ENCODE measurements around the gene FSIP1. TPM values are rescaled to one million over a fixed set of nuclear protein-coding genes. Genes with fewer than 3 reads are reported as not detected.

Gene FSIP1
- total RNA-seq, 4 donors from 2014 or later = 0.38 to 0.91 (median 0.57) TPM; not detected in 1

DNA sequence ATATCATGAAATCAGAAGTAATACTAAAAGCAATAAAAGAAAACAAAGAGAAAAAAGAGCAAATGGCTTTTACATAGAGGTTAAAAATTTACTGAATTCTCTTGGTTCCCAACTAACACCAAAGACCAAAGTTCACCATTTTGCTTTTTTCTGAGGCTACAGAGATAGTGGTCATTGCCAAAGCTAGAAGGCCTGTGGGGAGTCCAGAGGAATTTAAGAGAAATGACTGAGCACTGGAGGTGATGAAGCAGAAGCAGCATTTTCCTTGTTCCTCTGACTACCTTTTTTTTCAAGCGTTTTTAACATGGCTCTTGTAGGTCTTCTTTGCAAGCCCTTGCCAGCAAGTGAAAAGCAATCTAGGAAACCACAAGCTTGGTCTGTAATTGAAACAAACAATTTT, 143.6 kb downstream of the FSIP1 start:
- Histone ChIP-seq H3K27ac (no peak overlapping the region), H3K36me3 (no peaks in the 10 kb centered on the region), H3K4me1 (peaks cover 0 to 21% (median 6%) of the 10 kb centered on the region in 3 donors), H3K4me3 (no peak overlapping the region), H3K27me3 (no peaks in the 10 kb centered on the region), H3K9me3 (no peaks in the 10 kb centered on the region)
- intact Hi-C loops (cut with DNase I) = no loop called here
- 86 to 92% methylated on average over 1 of the region's 1 CpG for WGBS, 2 donors
- TF ChIP-seq, protein P1, sequence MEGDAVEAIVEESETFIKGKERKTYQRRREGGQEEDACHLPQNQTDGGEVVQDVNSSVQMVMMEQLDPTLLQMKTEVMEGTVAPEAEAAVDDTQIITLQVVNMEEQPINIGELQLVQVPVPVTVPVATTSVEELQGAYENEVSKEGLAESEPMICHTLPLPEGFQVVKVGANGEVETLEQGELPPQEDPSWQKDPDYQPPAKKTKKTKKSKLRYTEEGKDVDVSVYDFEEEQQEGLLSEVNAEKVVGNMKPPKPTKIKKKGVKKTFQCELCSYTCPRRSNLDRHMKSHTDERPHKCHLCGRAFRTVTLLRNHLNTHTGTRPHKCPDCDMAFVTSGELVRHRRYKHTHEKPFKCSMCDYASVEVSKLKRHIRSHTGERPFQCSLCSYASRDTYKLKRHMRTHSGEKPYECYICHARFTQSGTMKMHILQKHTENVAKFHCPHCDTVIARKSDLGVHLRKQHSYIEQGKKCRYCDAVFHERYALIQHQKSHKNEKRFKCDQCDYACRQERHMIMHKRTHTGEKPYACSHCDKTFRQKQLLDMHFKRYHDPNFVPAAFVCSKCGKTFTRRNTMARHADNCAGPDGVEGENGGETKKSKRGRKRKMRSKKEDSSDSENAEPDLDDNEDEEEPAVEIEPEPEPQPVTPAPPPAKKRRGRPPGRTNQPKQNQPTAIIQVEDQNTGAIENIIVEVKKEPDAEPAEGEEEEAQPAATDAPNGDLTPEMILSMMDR (IDR thresholded peaks at IDR 0.05) = no peak
- no peak for TF ChIP-seq POLR2A (IDR thresholded peaks at IDR 0.05)
- DNase-seq = no peak

GRCh38 chr15:39638041-39638440, 144.6 kb downstream of the FSIP1 start:
- no peak for DNase-seq
- Histone ChIP-seq H3K9me3 (no peaks in the 10 kb centered on the region), H3K27me3 (no peaks in the 10 kb centered on the region), H3K4me3 (no peak overlapping the region), H3K36me3 (no peaks in the 10 kb centered on the region), H3K27ac (no peak overlapping the region), H3K4me1 (peaks cover 0 to 21% (median 6%) of the 10 kb centered on the region in 3 donors)
- 90 to 93% methylated on average over 1 of the region's 1 CpG for WGBS, 2 donors
- TF ChIP-seq, protein P1 (IDR thresholded peaks at IDR 0.05) = no peak
- no peak for TF ChIP-seq POLR2A (IDR thresholded peaks at IDR 0.05)
- intact Hi-C loops (cut with DNase I) = no loop called here

DNA sequence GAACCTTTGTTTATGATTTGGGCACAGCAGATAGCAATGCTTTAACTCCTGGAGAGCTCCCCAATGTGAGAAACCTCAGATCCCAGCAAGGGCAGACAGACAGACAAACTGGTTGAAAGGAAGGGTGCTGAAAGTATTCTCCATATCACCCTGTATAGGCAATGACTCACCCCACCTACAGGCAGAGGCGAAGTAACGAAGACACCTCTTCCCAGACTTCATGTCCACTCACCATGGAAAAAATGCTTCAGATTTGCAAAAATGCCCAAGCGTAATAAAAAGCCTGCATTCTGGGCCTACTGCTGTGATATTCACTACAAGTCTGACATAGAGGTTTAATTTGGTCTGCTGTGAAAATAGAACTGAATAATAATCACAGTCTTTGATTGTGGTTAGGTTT, 151.3 kb downstream of the FSIP1 start:
- no peak for DNase-seq
- no peak for TF ChIP-seq POLR2A (IDR thresholded peaks at IDR 0.05)
- TF ChIP-seq, protein P1 (IDR thresholded peaks at IDR 0.05) = no peak
- intact Hi-C loops (cut with DNase I) = no loop called here
- 61 to 71% methylated on average over 3 of the region's 3 CpGs for WGBS, 2 donors
- no peaks in the 10 kb centered on the region for H3K27me3 ChIP-seq
- no peaks in the 10 kb centered on the region for H3K9me3 ChIP-seq
- no peak overlapping the region for H3K27ac ChIP-seq
- H3K36me3 ChIP-seq = no peaks in the 10 kb centered on the region
- peaks cover 3 to 27% (median 12%) of the 10 kb centered on the region in 3 donors for H3K4me1 ChIP-seq
- no peak overlapping the region for H3K4me3 ChIP-seq

DNA sequence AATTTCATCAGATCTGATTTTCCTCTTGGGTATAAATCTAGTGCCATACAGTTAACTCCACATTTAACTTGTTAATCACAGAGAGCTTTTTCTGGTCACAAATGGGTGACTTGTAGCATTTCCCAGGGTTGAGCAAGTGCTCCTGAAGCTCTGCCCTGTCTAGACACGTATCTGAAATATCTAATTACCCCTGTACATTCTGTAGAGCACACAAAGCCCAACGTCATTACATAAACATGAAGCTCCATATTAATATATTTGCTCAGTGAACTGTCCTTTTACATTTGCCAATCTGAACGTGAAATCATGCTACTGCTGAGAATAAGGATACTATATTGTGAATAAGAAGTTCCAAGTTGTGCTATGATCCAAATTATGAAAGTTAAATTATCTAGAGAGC, 152.7 kb downstream of the FSIP1 start:
- DNase-seq = no peak
- Histone ChIP-seq H3K9me3 (no peaks in the 10 kb centered on the region), H3K27me3 (no peaks in the 10 kb centered on the region), H3K27ac (peak overlapping the region in 3 of 4 donors; percentile 45 to 65 (median 47)), H3K4me1 (peaks cover 6 to 41% (median 21%) of the 10 kb centered on the region in 3 donors), H3K4me3 (no peak overlapping the region), H3K36me3 (no peaks in the 10 kb centered on the region)
- 32 to 37% methylated on average over 3 of the region's 3 CpGs for WGBS, 2 donors
- TF ChIP-seq, protein P1 (IDR thresholded peaks at IDR 0.05) = no peak
- no peak for TF ChIP-seq POLR2A (IDR thresholded peaks at IDR 0.05)
- intact Hi-C loops (cut with DNase I) = no loop called here

- TF ChIP-seq POLR2A (IDR thresholded peaks at IDR 0.05) = peak in 1 of 4 donors; percentile 18
- TF ChIP-seq, protein P1 (IDR thresholded peaks at IDR 0.05) = no peak
- no peak overlapping the region for H3K4me3 ChIP-seq
- WGBS, 2 donors = 46 to 57% methylated on average over 5 of the region's 5 CpGs
- no peaks in the 10 kb centered on the region for H3K27me3 ChIP-seq
- peak overlapping the region in 3 of 4 donors; percentile 45 to 65 (median 47) for H3K27ac ChIP-seq
- no peaks in the 10 kb centered on the region for H3K36me3 ChIP-seq
- H3K9me3 ChIP-seq = no peaks in the 10 kb centered on the region
- no peak for DNase-seq
- intact Hi-C loops (cut with DNase I) = no loop called here
- H3K4me1 ChIP-seq = peaks cover 9 to 46% (median 26%) of the 10 kb centered on the region in 3 donors
These were observed 153.3 kb downstream of the FSIP1 start for GRCh38 chr15:39629371-39629770.
